ENCODE data around the gene SUPT3H.

GRCh38 chr6:45351667-45352066 lies 26.1 kb downstream of the SUPT3H start:
- no peak for TF ChIP-seq CTCF (IDR thresholded peaks at IDR 0.05)
- no peak for TF ChIP-seq POLR2A (IDR thresholded peaks at IDR 0.05)

Data from right lobe of liver (tissue), 4 donors.